Osteoblast (primary cell): ENCODE results near the gene SNTG2. TPM values are rescaled to one million over a fixed set of nuclear protein-coding genes. Genes with fewer than 3 reads are reported as not detected.

ENCODE experiments used
- DNase-seq: peaks from one replicate; pipeline ENCODE4 v3.0.0; 2011; ENCODE audit warnings: low spot score, mixed read lengths; ENCODE audit not compliant: insufficient read length; ENCODE audit errors: missing footprints
- H2AFZ ChIP-seq: 2 replicates; pipeline ENCODE4 v1.6.0; 2011; ENCODE audit warnings: mild to moderate bottlenecking, low read length
- H3K27ac ChIP-seq: 2 replicates; pipeline ENCODE4 v1.5.1; 2011; ENCODE audit warnings: mild to moderate bottlenecking, low read depth, low read length, moderate library complexity
- H3K27me3 ChIP-seq: 2 replicates; pipeline ENCODE4 v1.6.0; 2012; ENCODE audit warnings: mild to moderate bottlenecking, control low read depth, inconsistent platforms, low read length, moderate library complexity; ENCODE audit not compliant: insufficient read depth
- H3K36me3 ChIP-seq: 2 replicates; pipeline ENCODE4 v1.5.1; 2011; ENCODE audit warnings: mild to moderate bottlenecking, low read length, control low read depth, moderate library complexity; ENCODE audit not compliant: insufficient read depth
- H3K4me1 ChIP-seq: 2 replicates; pipeline ENCODE4 v1.5.1; 2011; ENCODE audit warnings: mild to moderate bottlenecking, low read length, control low read depth, moderate library complexity; ENCODE audit not compliant: insufficient read depth
- H3K4me2 ChIP-seq: 2 replicates; pipeline ENCODE4 v1.6.0; 2011; ENCODE audit warnings: mild to moderate bottlenecking, low read length; ENCODE audit not compliant: insufficient read depth
- H3K4me3 ChIP-seq: fragments of 200-600 bp; sonication (generic); 3 replicates; pipeline ENCODE4 v1.5.1; 2012; ENCODE audit warnings: mild to moderate bottlenecking, low read length, inconsistent platforms; ENCODE audit not compliant: insufficient read depth
- H3K79me2 ChIP-seq: 2 replicates; pipeline ENCODE4 v1.6.0; 2012; ENCODE audit warnings: mild to moderate bottlenecking, low read length, control low read depth, inconsistent platforms; ENCODE audit not compliant: insufficient read depth
- H3K9me3 ChIP-seq: 2 replicates; pipeline ENCODE4 v1.5.1; 2011; ENCODE audit warnings: low read depth, low read length, control low read depth
- H4K20me1 ChIP-seq: 2 replicates; pipeline ENCODE4 v1.6.0; 2012; ENCODE audit warnings: mild to moderate bottlenecking, low read length, control low read depth; ENCODE audit not compliant: insufficient read depth
- total RNA-seq: library from RNA; depleted of rRNA; stranded (reverse); fragments of >200 nt; gene quantifications from 2 replicates; pipeline ENCODE4 v1.2.3, GENCODE V29; 2012
- TF ChIP-seq, protein P1 (sequence below): IDR thresholded peaks from 2 replicates; pipeline ENCODE4 v1.5.1; 2011; ENCODE audit warnings: mild to moderate bottlenecking, low read depth, low read length, moderate library complexity; ENCODE audit errors: extremely low read depth

The SNTG2 gene
- total RNA-seq, 1 donor, result 1.4 TPM

DNA sequence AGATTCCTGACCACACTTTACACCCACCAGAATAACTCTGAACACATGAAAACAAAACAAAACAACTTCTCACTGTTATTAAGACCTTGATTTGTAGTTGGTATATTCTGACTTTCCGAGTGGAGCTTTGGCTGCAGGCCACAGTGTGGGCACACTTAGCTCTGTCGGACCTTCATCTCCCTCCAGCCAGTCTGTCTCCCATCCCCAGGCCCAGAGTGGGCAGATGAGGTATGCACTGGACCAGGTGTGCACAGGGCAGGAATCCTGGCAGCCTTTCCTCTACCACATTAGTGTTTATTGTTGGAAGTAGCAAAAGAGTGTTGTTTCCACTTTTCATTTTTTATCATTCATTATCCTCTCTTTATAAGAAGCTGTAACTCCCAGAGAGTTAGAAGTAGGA lies 243.2 kb downstream of the SNTG2 start:
- DNase-seq, result no peak
- TF ChIP-seq, protein P1, sequence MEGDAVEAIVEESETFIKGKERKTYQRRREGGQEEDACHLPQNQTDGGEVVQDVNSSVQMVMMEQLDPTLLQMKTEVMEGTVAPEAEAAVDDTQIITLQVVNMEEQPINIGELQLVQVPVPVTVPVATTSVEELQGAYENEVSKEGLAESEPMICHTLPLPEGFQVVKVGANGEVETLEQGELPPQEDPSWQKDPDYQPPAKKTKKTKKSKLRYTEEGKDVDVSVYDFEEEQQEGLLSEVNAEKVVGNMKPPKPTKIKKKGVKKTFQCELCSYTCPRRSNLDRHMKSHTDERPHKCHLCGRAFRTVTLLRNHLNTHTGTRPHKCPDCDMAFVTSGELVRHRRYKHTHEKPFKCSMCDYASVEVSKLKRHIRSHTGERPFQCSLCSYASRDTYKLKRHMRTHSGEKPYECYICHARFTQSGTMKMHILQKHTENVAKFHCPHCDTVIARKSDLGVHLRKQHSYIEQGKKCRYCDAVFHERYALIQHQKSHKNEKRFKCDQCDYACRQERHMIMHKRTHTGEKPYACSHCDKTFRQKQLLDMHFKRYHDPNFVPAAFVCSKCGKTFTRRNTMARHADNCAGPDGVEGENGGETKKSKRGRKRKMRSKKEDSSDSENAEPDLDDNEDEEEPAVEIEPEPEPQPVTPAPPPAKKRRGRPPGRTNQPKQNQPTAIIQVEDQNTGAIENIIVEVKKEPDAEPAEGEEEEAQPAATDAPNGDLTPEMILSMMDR, result no peak
- Histone ChIP-seq H3K9me3 (no peaks in the 10 kb centered on the region), H3K27me3 (no peaks in the 10 kb centered on the region), H3K4me2 (no peak overlapping the region), H2AFZ (no peak overlapping the region), H3K27ac (no peak overlapping the region), H3K4me1 (no peaks in the 10 kb centered on the region), H4K20me1 (no peaks in the 10 kb centered on the region), H3K79me2 (no peaks in the 10 kb centered on the region), H3K36me3 (no peaks in the 10 kb centered on the region), H3K4me3 (no peak overlapping the region)

DNA sequence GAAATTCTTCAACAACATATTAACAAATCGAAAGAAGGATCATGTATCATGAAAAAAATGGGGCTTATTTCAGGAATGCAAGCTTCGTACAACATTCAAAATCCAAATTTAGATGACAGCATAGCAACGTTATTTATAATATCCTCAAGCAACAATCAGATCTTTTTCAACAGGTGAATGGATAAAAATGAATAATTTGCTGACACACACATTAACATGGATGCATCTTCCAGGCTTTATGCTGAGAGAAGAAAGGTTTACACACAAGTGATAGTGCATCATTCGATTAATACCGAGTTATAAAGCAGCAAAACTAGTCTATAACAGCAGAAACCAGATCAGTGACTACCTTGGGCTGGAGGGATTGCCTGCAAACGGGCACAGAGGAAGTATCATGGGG lies 253.1 kb downstream of the SNTG2 start:
- H3K36me3 ChIP-seq, result no peaks in the 10 kb centered on the region
- no peaks in the 10 kb centered on the region for H3K4me1 ChIP-seq
- TF ChIP-seq, protein P1, result no peak
- no peaks in the 10 kb centered on the region for H4K20me1 ChIP-seq
- no peak overlapping the region for H3K27ac ChIP-seq
- no peaks in the 10 kb centered on the region for H3K79me2 ChIP-seq
- H3K4me2 ChIP-seq, result no peak overlapping the region
- H3K27me3 ChIP-seq, result no peaks in the 10 kb centered on the region
- H2AFZ ChIP-seq, result no peak overlapping the region
- no peak for DNase-seq
- no peaks in the 10 kb centered on the region for H3K9me3 ChIP-seq
- H3K4me3 ChIP-seq, result no peak overlapping the region

DNA sequence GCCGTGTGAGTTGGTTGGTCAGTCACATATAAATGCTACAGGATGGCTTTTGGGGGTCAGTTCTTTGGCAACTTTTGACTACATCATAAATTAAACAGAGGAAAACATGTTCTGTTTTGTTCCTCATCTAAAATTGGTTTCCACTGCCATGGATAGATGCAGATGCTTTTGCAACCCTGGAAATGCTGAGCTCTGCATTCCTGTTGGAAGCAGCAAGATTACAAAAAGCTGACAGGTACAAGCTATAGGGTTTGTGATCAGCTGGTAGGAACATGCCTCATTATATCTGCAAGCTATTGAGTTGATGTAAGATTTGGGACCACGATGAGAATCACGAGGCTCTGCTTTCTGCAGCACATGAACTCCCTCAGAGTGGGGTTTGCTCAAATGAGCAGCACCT lies 255.2 kb downstream of the SNTG2 start:
- Histone ChIP-seq H3K36me3 (no peaks in the 10 kb centered on the region), H4K20me1 (no peaks in the 10 kb centered on the region), H2AFZ (no peak overlapping the region), H3K27me3 (no peaks in the 10 kb centered on the region), H3K4me1 (no peaks in the 10 kb centered on the region), H3K27ac (no peak overlapping the region), H3K79me2 (no peaks in the 10 kb centered on the region), H3K4me2 (no peak overlapping the region), H3K4me3 (no peak overlapping the region), H3K9me3 (no peaks in the 10 kb centered on the region)
- no peak for DNase-seq
- TF ChIP-seq, protein P1, result no peak

DNA sequence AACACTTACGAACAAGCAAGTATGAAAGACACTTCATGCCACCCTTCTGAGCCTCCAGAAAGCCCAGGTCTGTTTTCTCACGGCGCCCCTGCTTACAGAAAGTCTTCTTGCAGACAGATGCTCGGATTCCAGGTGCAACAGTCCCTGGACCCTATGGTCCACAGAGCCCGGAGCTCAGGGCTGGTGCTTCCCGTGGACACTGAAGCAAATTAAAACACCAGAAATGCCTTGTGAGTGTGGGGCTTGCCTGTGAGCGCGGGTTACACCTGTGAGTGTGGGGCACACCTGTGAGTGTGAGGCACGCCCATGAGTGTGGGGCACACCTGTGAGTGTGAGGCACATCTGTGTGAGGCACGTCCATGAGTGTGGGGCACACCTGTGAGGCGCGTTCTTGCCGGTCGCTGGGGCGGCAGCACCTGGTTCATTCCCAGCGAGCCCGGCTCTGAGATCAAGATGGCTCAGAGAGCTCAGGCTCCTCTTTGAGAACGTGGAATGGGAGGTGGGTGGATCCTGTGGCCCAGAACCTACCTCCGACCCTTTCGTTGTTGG lies 257.4 kb downstream of the SNTG2 start:
- no peaks in the 10 kb centered on the region for H3K36me3 ChIP-seq
- no peaks in the 10 kb centered on the region for H3K27me3 ChIP-seq
- no peaks in the 10 kb centered on the region for H3K79me2 ChIP-seq
- TF ChIP-seq, protein P1, result no peak
- no peaks in the 10 kb centered on the region for H4K20me1 ChIP-seq
- no peak overlapping the region for H3K4me2 ChIP-seq
- no peak overlapping the region for H3K4me3 ChIP-seq
- DNase-seq, result no peak
- no peaks in the 10 kb centered on the region for H3K4me1 ChIP-seq
- H3K27ac ChIP-seq, result no peak overlapping the region
- H3K9me3 ChIP-seq, result no peaks in the 10 kb centered on the region
- H2AFZ ChIP-seq, result no peak overlapping the region
